MG63 (cell line): ENCODE measurements around the gene MYCL. TPM values are rescaled to one million over a fixed set of nuclear protein-coding genes. Genes with fewer than 3 reads are reported as not detected.

Source experiments
- DNase-seq: peaks from one replicate; pipeline ENCODE4 v3.0.0-alpha.2; 2020
- H3K27me3 ChIP-seq: fragments of 250-450 bp; sonication (Bioruptor Pico); 2 replicates; pipeline ENCODE4 v1.5.1; 2020; ENCODE audit warnings: mild to moderate bottlenecking, moderate library complexity
- H3K36me3 ChIP-seq: fragments of 250-450 bp; sonication (Bioruptor Pico); 2 replicates; pipeline ENCODE4 v1.5.1; 2020; ENCODE audit warnings: mild to moderate bottlenecking, moderate library complexity
- H3K4me3 ChIP-seq: fragments of 250-450 bp; sonication (Bioruptor Pico); 2 replicates; pipeline ENCODE4 v1.5.1; 2020; ENCODE audit warnings: mild to moderate bottlenecking, moderate library complexity
- H3K9me3 ChIP-seq: fragments of 250-450 bp; sonication (Bioruptor Pico); 2 replicates; pipeline ENCODE4 v1.5.1; 2020; ENCODE audit warnings: mild to moderate bottlenecking, moderate library complexity
- total RNA-seq: library from RNA; depleted of rRNA; stranded (reverse); fragments of >200 nt; shearing (Covaris generic); gene quantifications from 2 replicates; pipeline ENCODE4 v1.2.3, GENCODE V29; 2014; ENCODE audit warnings: low replicate concordance

Gene MYCL
- total RNA-seq, 1 experiment from 2014 or later = 0.07 TPM

GRCh38 chr1:39898648-39899603 is 2.8 kb downstream of the MYCL start:
- Histone ChIP-seq H3K36me3 (no peaks in the 10 kb centered on the region), H3K4me3 (no peak overlapping the region), H3K27me3 (peaks cover 21% of the 10 kb centered on the region), H3K9me3 (no peaks in the 10 kb centered on the region)
- DNase-seq = peak; percentile 59

GRCh38 chr1:39898191-39898590 is 3.5 kb downstream of the MYCL start:
- no peak for DNase-seq
- H3K4me3 ChIP-seq = no peak overlapping the region
- H3K9me3 ChIP-seq = no peaks in the 10 kb centered on the region
- peaks cover 18% of the 10 kb centered on the region for H3K27me3 ChIP-seq
- no peaks in the 10 kb centered on the region for H3K36me3 ChIP-seq

GRCh38 chr1:39896909-39897685 is 4.6 kb downstream of the MYCL start:
- Histone ChIP-seq H3K9me3 (no peaks in the 10 kb centered on the region), H3K27me3 (peaks cover 13% of the 10 kb centered on the region), H3K4me3 (no peak overlapping the region), H3K36me3 (no peaks in the 10 kb centered on the region)
- peak; percentile 22 for DNase-seq

GRCh38 chr1:39895731-39896480 is 5.8 kb downstream of the MYCL start:
- no peaks in the 10 kb centered on the region for H3K9me3 ChIP-seq
- H3K36me3 ChIP-seq = no peaks in the 10 kb centered on the region
- H3K27me3 ChIP-seq = peaks cover 8% of the 10 kb centered on the region
- no peak overlapping the region for H3K4me3 ChIP-seq
- DNase-seq = peak; percentile 32

GRCh38 chr1:39894884-39895495 is 6.7 kb downstream of the MYCL start:
- Histone ChIP-seq H3K4me3 (no peak overlapping the region), H3K9me3 (no peaks in the 10 kb centered on the region), H3K27me3 (no peaks in the 10 kb centered on the region), H3K36me3 (no peaks in the 10 kb centered on the region)
- no peak for DNase-seq

GRCh38 chr1:39892601-39893595 is 8.8 kb downstream of the MYCL start:
- H3K27me3 ChIP-seq = no peaks in the 10 kb centered on the region
- no peaks in the 10 kb centered on the region for H3K9me3 ChIP-seq
- H3K36me3 ChIP-seq = no peaks in the 10 kb centered on the region
- peak; percentile 70 for DNase-seq
- H3K4me3 ChIP-seq = no peak overlapping the region

GRCh38 chr1:39890880-39891279 is 10.8 kb downstream of the MYCL start:
- no peaks in the 10 kb centered on the region for H3K36me3 ChIP-seq
- H3K9me3 ChIP-seq = no peaks in the 10 kb centered on the region
- no peak overlapping the region for H3K4me3 ChIP-seq
- DNase-seq = no peak
- H3K27me3 ChIP-seq = no peaks in the 10 kb centered on the region

GRCh38 chr1:39890273-39890672 is 11.4 kb downstream of the MYCL start:
- H3K4me3 ChIP-seq = no peak overlapping the region
- H3K27me3 ChIP-seq = no peaks in the 10 kb centered on the region
- DNase-seq = no peak
- no peaks in the 10 kb centered on the region for H3K36me3 ChIP-seq
- H3K9me3 ChIP-seq = no peaks in the 10 kb centered on the region

- Histone ChIP-seq H3K4me3 (no peak overlapping the region), H3K27me3 (no peaks in the 10 kb centered on the region), H3K36me3 (no peaks in the 10 kb centered on the region; the same call in 1 of the 2 replicates), H3K9me3 (no peaks in the 10 kb centered on the region)
- no peak for DNase-seq
Observed at GRCh38 chr1:39886757-39887231, 14.9 kb downstream of the MYCL start.

GRCh38 chr1:39885516-39885915 is 16.2 kb downstream of the MYCL start:
- Histone ChIP-seq H3K4me3 (no peak overlapping the region), H3K9me3 (no peaks in the 10 kb centered on the region), H3K36me3 (no peaks in the 10 kb centered on the region; the same call in 1 of the 2 replicates), H3K27me3 (no peaks in the 10 kb centered on the region)
- DNase-seq = no peak

- H3K27me3 ChIP-seq = no peaks in the 10 kb centered on the region
- H3K4me3 ChIP-seq = peak overlapping the region; percentile 92
- peaks cover 7% of the 10 kb centered on the region; the same call in 1 of the 2 replicates for H3K36me3 ChIP-seq
- DNase-seq = no peak
- no peaks in the 10 kb centered on the region for H3K9me3 ChIP-seq
Observed at GRCh38 chr1:39882152-39882551, 19.6 kb downstream of the MYCL start.

GRCh38 chr1:39877980-39878956 is 23.4 kb downstream of the MYCL start:
- no peaks in the 10 kb centered on the region for H3K9me3 ChIP-seq
- H3K4me3 ChIP-seq = no peak overlapping the region
- no peak for DNase-seq
- H3K36me3 ChIP-seq = peaks cover 7% of the 10 kb centered on the region
- H3K27me3 ChIP-seq = no peaks in the 10 kb centered on the region

GRCh38 chr1:39877231-39877778 is 24.4 kb downstream of the MYCL start:
- no peaks in the 10 kb centered on the region for H3K9me3 ChIP-seq
- H3K27me3 ChIP-seq = no peaks in the 10 kb centered on the region
- H3K4me3 ChIP-seq = no peak overlapping the region
- H3K36me3 ChIP-seq = peaks cover 7% of the 10 kb centered on the region
- DNase-seq = no peak

GRCh38 chr1:39876144-39876543 is 25.6 kb downstream of the MYCL start:
- Histone ChIP-seq H3K9me3 (no peaks in the 10 kb centered on the region), H3K27me3 (no peaks in the 10 kb centered on the region), H3K4me3 (no peak overlapping the region), H3K36me3 (peaks cover 9% of the 10 kb centered on the region)
- DNase-seq = no peak
